Stimulated activated CD8-positive, alpha-beta memory T cell treated with anti-CD3 and anti-CD28 coated beads, Interleukin-4, amount 100 ng/mL, for 24 hours (primary cell): Measurements from ENCODE around the gene FAM200A.
A peak's percentile ranks its signal among the peaks of the same experiment; 100 is the strongest.
"Not testable (repeated sequence)": the region's sequence is repeated elsewhere in the genome, so short reads cannot be mapped to it uniquely, and the experiment has no call there.

ENCODE experiments used
- DNase-seq: peaks from one replicate; pipeline ENCODE4 v3.0.0-alpha.2; 2020; ENCODE audit warnings: low read depth

Gene FAM200A

DNA sequence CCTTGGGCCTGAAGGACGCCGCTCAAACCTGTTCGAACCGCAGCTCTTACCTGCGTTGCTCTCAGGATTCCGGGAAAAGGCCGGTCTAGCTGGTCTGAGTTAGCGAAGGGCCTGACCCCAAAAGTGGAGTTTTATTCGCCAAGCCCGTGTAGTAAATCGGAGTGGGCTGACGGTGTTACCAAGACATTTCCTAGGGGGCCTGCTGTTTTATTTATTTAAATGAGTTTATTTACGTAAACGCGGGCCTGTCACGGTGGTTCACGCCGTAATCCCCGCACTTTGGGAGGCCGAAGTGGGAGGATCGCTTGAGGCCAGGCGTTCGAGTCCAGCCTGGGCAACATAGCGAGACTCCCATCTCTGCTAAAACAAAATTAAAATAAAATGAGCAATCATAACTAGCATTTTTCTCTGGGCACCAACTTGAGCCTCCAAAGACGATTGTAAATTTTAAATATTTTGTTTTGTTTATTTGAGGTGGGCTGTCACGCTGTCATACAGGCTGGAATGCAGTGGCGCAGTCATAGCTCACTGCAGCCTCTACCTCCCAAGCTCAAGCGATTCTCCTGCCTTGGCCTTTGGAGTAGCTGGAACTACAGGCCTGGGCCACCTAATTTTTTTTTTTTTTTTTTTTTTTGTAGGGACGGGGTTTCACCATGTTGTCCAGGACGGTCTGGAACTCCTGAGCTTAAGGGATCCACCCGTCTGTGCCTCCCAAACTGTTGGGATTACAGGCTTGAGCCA, 7.4 kb upstream of the FAM200A start:
- no peak for DNase-seq

DNA sequence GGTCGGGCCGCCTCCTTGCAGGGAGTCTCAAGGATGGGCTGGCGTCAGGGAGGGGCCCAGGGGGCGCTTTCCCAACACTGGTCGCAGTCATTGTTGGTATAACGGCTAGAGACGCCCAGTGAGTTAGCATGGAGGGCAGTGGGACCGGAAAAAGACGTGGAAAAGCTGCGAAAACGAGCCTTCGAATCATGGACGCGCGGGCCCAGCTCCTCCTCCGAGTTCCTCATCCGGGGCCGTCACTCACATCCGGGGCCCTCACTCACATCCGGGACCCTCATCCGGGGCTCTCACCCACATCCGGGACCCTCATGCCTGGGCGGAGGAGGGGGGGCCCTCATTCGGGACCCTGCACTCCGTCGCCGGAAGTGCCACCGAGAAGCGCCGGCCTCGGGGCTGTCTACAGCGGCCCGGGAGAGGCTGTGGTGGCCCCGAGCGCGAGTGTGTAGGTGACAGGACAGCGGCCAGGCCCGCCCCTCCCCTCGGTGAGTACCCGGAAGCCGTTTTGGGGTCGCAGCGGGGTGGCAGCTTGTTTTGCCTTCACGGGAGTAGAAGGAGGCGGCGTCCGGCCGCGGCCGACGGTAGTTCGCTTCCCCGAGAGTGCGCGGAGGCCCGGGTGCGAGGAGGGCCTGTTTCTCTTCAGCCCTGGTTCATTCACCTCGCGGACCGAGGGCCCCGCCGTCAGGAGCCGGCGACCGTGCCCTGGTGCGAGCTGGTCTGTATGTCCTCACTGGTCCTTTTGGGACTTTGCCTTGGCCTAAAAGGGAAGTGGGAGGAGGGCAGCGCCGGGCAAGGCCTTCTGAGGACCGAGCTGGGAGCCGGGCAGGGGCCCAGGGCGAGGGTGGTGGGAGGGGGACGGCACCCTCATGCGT, 6.6 kb upstream of the FAM200A start, which contains the start of gene ZNF655:
ZNF655 (plus strand) TSS at position 337 of the 869 bp plus-strand sequence. CDS start 1,918 bp downstream, outside the sequence.
- peak; percentile 88 for DNase-seq

DNA sequence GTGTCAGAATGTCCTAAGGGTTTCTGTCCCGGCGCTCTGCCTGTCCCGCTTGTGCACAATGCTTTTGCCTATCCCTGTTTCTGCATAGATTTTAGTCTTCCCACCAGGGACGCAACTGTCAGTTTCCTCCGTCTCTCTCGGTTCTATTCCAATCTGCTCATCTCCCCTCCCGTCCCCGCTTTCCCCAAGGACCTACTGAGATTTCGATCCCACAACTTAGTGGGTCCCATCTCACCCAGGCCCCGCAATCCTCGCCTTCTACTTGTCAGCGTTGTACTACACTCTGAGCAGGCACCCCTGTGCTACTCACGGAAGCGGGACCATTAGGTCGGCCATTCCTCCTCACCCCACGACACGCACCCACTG, 6.0 kb upstream of the FAM200A start:
- no peak for DNase-seq

DNA sequence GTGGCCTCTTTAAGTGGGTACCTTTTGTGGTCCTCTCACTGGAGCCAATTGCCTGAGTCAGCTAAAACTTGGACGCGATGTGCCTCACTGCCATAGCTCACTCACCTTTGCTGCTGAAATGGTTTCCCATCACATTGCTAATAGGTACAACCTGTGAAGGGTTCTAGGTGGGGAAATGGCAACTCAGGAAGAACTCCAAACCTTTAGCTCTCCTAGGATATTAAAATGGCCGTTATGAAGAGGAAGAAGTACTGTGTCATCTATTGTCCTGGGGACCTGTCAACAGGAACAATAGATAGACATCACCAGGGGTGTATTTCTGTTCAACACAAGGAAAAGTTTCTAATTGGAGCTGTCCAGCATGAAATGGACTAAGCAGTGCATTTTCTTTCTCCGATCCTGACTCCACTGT, 5.3 kb upstream of the FAM200A start:
- no peak for DNase-seq

DNA sequence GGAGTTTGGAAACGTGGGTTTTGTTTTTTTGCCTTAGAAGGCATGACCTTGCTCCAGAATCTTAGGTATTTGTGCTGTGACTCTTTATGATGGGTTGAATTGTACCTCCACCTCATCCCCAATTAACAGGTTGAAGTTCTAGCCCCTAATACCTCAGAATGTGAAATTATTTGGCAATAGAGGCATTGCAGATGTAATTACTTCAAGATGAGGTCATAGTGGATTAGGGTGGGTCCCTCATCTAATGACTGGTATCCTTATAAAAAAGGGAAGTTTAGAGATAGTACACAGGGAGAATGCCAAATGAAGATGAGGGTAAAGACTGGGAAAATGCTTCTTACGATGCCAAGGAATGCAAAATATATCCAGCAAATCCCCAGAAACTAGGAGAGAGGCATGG, 3.0 kb upstream of the FAM200A start:
- no peak for DNase-seq

DNA sequence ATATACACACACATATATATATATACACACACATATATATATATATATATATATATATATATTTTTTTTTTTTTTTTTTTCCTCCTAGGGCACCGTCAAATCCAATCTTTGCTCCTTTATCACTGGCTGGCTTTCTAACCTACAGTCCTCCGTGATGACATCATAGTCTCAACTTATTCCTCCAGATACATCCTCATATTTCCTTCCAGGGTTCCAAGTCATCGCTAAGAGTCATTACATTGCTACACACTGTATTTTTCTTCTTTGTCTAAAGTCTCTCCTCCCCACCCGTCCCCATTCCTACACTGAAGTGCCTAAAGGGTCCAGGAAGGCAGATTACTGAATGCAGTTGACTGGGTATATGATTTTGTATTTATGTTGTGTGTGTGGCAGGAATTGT, 1.1 kb upstream of the FAM200A start:
- DNase-seq: no peak

DNA sequence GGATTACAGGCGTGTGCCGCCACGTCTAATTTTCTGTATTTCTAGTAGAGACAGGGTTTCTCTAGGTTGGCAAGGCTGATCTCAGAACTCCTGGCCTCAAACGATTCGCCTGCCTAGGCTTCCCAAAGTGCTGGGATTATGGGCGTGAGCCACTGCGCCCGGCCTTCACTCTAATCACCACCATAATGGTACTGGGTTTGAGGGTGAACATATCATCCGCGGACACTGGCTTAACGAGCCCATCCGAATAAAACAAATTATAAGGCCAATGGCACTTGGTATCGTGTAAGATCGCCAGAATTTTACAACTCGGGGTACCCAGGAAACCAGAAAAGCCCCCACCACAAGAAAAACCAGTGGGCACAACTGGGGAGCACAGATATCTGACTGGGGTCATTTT, 580 bp downstream of the FAM200A start:
- DNase-seq: no peak

DNA sequence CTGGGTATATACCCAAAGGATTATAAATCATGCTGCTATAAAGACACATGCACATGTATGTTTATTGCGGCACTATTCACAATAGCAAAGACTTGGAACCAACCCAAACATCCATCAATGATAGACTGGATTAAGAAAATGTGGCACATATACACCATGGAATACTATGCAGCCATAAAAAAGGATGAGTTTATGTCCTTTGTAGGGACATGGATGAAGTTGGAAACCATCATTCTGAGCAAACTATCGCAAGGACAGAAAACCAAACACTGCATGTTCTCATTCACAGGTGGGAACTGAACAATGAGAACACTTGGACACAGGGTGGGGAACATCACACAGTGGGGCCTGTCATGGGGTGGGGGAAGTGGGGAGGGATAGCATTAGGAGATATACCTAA, 2.4 kb downstream of the FAM200A start:
- DNase-seq: not testable (repeated sequence)

DNA sequence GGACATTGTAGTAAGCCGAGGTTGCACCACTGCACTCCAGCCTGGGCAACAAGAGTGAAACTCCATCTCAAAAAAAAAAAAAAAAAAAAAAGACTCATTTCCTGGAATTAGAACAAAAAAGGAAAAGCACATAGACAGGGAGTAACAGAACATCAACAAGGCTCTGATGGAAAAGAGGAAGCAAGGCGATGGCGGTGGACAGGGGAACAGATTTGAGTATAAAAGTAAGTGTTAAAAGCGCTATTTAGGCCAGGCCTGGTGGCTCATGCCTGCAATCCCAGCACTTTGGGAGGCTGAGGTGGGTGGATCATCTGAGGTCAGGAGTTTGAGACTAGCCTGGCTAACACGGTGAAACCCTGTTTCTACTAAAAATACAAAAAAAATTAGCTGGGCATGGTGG, 6.6 kb downstream of the FAM200A start:
- not testable (repeated sequence) for DNase-seq

DNA sequence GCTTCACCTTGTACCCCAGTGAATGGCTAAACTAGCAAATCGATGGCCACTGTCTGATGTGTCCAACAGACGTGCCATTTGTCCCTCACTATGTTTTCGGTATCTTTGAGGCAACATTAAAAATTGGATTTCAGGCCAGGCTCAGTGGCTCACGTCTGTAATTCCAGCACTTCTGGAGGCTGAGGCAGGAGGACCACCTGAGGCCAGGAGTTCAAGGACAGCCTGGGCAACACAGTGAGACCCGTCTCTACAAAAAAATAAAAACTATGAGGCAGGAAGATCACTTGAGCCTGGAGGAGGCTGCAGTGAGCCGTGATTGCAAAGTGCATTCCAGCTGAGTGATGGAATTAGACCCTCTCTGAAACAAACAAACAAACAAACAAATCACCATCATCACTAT, 8.0 kb downstream of the FAM200A start:
- DNase-seq: no peak

DNA sequence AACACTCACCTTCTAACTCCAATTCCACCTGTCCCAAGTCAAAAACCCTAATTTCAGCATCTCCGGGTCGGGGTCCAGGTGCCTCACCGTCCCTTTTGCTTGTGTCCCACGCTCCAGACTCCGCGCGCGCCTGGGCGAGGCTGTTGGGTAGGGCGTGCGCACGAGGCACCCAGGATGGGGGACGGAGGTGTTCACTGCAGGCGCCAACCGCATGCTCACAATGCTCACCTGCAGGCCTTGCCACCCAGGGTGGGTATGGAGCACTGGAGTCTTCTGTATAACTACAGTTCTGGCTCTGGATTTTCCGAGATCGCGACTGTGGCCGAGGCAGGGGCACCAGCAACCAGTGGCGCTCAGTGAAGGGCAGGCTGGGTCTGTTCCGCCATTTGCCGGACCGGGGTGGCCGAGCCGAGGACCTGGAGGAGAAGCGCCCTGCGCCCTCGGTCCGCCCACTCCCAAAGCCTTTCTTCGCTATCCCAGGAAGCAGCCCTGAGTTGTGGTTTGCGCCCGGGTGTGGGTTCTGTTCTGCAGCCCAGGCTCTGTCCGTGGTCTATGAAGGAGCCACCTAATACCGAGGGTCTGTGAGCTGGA, 8.7 kb downstream of the FAM200A start:
- DNase-seq: no peak

DNA sequence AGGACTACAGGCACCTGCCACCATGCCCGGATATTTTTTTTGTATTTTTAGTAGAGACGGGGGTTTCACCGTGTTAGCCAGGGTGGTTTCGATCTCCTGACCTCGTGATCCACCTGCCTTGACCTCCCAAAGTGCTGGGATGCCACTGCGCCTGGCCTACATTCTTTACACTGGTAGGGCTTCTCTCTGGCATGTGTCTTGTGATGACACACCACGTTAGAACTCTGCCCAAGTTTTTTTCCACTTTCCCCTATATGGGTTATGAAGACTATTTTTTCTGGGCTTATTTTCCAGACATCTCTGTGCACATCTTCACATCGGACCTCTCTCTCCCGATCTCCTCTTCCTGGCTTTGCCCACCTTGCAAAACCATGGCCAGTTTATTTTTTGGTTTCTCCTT, 10.7 kb downstream of the FAM200A start:
- no peak for DNase-seq

DNA sequence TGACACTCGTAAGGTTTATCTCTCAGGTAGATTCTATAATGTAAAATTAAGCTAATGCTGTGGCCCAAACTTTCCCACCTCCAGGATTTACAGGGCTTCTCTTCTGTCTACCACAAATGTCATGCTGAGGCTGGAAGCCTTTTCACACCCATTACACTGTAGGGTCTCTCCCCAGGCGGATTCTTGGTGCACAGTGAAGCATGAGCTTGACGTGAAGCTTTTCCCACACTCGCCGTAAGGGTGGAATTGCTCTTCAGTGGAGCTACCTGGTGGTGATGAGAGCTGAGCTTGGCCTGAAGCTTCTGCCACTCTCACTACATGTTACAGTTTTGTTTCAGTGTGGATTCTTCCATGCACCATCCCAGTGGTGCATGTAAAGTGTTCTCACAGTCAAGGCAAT, 11.4 kb downstream of the FAM200A start:
- DNase-seq: no peak

DNA sequence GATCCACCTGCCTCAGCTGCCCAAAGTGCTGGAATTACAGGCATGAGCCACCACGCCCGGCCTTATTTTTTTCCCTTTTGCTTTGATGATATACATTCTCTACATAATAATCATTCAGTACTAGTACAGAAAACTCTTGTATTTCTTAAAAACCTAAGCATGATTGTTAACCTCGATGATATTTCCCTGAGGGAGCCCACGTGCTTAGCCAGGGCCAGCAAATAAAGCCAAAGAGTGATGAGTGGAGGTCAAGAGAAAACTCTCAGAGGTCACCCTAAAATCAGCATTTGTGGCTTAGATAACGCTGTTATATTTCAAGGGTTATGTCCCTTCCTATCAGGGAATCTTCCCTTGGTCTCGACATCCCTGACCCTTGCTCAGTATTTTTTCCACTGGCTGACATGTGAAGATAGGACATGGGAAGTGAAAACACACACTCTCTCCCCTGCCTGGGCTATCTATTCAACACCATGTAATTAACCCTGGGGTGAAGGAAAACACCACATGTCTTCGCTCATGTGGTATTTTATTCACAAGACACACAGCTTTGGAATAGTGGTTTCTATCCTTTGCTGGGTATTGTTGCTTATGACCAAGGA, 12.6 kb downstream of the FAM200A start:
- no peak for DNase-seq

DNA sequence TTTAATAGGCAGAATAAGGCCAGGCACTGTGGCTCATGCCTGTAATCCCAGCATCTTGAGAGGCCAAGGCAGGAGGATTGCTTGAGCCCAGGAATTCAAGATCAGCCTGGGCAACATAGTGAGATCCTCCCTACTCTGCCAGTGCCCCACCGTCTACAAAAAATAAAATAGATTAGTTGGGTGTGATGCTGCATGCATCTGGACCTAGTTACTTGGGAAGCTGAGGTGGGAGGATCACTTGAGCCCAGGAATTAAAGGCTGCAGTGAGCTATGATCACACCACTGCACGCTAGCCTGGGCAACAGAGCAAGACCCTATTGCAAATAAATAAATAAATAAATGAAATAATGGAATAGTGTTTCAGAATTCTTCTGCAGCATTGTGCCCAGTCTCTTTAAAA, 16.2 kb downstream of the FAM200A start:
- DNase-seq: no peak

DNA sequence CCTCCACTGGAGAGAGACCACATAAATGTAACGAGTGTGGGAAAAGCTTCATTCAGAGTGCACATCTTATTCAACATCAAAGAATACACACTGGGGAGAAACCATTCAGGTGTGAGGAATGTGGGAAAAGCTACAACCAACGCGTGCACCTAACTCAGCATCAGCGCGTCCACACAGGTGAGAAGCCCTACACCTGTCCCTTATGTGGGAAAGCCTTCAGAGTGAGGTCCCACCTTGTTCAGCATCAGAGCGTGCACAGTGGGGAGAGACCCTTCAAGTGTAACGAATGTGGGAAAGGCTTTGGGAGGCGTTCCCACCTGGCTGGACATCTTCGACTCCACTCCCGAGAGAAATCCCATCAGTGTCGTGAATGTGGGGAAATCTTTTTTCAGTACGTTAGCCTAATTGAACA, 20.6 kb downstream of the FAM200A start:
- DNase-seq: no peak

DNA sequence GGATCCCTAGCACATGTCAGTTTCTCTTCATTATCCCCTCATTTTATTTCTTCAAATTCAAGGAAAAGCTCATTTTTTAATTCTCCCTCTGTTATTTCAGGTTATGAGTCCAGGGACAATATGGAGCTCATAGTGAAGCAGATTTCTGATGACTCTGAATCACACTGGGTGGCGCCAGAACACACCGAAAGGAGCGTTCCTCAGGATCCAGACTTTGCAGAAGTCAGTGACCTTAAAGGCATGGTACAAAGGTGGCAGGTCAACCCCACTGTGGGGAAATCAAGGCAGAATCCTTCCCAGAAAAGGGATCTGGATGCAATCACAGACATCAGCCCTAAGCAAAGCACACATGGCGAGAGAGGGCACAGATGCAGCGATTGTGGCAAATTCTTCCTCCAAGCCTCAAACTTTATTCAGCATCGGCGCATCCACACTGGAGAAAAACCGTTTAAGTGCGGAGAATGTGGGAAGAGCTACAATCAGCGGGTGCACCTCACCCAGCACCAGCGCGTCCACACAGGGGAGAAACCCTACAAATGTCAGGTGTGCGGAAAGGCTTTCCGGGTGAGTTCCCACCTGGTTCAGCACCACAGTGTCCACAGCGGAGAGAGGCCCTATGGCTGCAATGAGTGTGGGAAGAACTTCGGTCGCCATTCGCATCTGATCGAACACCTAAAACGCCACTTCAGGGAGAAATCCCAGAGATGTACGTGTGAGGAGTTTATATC, 26.0 kb downstream of the FAM200A start:
- no peak for DNase-seq

DNA sequence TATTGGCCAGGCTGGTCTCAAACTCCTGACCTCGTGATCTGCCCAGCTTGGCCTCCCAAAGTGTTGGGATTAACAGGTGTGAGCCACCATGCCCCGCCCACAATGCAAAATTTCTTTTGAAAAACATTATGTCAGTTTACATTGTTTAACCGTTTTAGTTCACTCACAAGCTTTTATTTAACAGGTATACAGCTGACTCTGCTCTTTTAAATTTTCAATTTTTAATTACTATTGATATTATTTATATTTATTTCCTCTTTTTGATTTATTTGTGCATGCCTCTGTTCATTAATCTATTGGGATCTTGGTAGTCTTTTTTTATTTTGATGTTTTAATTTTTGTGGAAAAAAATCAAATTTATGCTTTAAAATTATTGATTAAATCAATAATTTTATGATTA, 30.5 kb downstream of the FAM200A start:
- no peak for DNase-seq

DNA sequence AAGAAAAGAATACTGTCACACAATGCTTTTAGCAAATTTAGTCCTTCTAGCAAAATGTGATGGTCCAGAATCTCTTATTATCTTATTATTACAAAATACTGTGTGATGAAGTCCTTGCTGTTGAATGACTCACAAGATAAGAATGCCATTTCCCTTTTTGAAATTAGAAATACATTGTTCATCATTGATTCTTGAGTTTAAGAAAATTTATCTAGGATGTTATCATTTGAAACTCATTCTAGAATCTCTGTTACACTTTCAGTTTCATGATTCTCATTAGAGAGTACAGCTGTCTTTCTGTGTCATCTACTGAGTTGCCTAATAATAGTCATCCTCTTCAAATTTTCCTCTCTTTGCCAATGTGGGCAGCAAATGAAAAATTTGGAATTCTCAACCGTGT, 37.9 kb downstream of the FAM200A start:
- DNase-seq: no peak

DNA sequence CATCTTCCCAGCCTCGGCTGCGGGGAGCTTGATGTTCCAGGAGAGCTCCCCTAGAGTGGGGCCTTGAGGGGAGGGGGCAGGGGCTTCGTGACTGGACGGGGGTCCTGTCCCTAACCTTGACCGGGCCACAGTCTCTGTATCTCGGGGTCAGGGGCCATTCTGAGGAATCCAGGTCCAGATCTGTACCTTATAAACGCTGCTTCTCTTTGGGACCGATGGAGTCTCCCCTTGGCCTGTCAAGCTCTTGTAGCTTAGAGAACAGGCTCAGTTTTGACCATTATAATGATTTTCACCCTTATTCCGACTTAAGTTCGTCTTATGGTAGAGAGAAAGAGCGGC, 46.6 kb downstream of the FAM200A start:
- no peak for DNase-seq

DNA sequence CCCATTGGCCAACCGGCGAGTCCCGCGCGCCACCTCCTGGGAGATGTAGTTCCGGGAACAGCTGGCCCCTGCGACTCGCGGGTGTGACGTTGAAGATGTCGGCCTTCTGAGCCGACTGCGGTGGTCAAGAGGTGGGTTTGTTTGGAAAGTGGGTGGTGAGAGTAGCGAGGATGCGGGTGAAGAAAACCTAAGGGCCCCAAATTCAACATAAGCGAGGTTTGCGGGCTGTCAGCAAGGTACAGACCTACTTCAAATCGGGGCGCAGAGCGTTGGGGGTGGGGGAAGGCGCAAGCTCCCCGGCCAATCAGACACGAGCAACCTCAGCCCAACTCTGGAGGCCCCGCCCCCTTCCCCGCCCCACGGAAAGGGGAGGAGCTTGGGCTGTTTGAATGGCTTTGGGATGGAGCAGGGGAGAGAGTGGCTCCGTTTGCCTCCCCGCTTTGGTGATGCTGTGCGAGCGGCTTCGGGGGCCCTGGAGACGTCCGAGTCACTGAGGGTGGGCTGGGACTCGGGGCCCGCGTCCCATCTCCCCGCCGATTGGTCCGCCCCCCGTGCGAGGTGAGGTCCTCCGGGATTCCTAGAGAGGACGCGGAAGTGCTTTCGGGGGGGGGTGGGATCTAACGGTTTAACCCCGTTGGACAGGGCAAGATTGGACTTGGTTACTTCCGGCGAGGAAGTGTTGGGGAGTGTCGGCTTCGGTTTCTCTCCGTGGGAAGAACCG, 47.2 kb downstream of the FAM200A start, which contains the start of gene ZKSCAN5:
ZKSCAN5 (plus strand) TSS at position 60 of the 721 bp plus-strand sequence. CDS start 1,383 bp downstream, outside the sequence.
- peak; percentile 95 for DNase-seq
